NCI-H345 (cell line): ENCODE measurements around the gene CCDC177.
A peak's percentile ranks its signal among the peaks of the same experiment; 100 is the strongest.

ENCODE experiments used
- DNase-seq: peaks from one replicate; lab custom pipeline; 2025; lab: John Stamatoyannopoulos, UW

The CCDC177 gene

DNA sequence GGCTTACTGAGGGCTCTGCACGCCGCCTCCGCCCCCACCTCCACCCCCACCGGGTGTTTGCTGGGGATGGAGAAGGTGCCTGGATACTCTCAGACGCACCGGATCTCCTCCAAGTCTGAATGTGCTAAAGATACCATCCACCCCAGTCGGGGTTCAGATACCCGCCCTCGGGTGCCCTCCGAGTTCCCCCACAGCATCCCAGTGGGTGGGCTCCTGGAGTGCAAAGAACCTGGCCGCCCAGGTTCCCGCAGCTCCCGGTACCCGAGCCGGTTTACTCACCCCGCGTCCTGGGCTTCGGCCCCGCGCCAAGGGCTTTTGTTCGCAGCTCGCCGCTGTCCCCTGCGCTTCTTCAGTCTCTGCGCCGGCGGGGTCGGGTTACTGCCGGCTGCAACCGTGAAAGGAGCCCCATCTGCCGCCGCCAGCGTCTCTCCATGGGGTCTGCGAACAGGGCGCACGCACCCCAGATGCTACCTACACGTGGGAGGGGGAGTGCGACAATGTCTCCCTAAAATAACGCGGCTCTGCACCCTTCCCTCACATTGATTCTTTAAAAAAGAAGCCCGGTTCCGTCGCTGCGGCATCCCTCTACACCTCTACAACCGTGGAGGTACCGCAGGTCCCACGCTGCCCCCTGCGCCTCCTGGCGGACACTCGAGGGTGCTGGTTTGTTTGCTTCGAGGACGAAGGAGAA is at the start of gene CCDC177:
Gene CCDC177 (minus strand): TSS at position 609 of the 691 bp plus-strand sequence. CDS start 1,249 bp downstream, outside the sequence.
- peak; percentile 85 for DNase-seq

DNA sequence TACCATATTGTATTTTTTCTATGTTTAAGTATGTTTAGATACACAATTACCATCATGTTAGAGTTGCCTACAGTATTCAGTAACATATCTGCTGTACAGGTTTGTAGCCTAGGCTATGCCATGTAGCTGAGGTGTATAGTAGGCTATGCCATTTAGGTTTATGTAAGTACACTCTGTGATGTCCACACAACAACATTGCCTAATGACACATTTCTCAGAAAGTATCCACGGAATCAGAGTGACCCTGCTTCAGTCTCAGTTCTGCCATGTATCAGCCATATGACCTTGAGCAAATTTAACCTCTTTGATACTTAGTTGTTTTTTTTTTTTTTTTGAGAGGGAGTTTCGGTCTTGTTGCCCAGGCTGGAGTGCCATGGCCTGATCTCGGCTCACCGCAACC is 49.5 kb upstream of the CCDC177 start:
- no peak for DNase-seq

DNA sequence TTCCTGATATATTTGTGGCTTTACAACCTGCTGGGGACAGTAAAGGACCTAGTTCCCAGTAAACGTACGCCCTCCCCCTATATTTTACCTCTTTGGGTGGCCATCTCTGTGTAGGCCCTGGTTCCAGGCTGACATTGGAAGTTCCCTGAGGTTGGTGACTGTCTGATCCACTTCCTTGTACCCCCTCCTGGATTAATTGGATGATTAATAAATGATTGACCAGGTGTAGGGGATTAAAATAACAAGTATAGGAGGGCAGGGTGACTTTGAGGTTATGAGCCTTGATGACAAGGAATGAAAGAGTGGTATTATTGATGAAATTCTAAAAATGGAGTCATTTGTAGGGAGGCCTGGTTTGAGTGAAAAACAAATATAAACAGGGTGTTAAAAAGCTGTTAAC is 46.3 kb upstream of the CCDC177 start:
- DNase-seq, result no peak

DNA sequence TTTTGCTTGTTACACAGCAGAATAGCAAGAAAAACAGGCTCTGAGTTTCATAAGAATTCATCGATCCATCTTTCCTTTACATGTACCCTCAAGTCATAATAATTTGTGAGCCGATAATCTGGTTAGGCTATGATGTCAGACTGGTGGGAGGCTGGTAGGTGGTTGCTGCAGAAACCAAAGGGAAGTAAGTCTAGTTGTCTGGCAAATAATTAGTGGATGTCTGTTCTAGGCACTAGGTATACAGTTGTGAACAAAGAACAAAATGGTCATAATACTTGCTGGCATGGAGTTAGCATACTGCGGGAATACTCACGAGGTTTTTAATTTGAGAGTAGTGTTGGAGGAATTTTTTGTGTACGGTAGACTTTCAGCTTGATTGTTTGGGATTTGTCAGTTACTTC is 45.5 kb upstream of the CCDC177 start:
- no peak for DNase-seq

DNA sequence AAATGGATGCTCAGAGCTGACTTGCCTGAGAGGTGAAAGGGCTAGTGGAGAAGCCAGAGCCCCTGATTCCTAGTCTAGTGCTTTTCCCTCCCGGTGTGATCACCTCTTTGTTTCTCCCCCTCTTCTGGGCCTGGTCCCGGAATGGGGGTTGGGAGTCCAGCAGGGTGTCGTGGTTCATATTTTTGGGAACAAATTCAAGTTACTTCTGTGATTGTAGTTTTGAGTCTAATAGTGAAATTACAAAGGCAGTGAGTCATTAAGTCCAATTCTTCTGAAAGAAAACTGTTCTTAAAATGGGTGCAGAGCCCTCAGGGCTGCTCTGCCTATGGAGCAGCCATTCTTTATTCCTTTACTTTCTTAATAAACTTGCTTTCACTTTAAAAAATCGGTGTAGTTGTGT is 44.3 kb upstream of the CCDC177 start:
- DNase-seq, result no peak

DNA sequence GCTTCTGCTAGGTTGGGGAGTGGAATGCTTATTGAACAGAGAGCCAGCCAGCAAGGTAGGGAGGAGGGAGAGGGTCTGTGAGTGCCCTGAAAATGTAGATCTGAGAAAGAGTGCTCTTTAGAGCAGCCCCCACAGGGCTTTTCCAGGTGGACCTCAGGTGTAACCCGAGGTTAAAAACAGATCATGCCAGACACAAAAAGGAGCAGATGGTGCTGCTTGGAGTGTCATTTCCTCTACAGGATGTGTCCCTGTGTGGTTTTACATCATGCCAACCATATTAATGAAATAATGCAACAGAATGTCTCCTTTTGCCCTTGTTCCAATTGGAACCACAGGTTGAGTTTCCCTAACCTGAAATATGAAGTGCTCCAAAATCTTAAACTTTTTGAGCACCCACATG is 43.1 kb upstream of the CCDC177 start:
- no peak for DNase-seq

DNA sequence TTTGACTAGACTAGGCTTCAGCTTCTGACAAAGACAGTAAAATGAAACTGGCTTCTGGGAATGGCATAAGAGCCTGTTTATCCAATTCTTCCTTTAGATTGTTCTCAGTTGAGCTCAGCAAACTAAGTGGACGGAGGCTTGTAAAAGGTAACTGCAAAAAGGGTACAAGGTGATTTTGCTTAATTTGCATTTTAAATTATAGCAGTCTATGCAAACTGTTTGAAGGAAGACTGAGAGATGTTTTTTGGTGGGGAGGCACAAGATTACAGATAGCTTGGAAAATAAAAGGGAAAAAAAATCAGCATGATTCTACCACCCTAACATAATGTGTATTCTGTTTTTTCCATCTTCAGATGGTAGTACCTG is 41.7 kb upstream of the CCDC177 start:
- DNase-seq, result no peak

DNA sequence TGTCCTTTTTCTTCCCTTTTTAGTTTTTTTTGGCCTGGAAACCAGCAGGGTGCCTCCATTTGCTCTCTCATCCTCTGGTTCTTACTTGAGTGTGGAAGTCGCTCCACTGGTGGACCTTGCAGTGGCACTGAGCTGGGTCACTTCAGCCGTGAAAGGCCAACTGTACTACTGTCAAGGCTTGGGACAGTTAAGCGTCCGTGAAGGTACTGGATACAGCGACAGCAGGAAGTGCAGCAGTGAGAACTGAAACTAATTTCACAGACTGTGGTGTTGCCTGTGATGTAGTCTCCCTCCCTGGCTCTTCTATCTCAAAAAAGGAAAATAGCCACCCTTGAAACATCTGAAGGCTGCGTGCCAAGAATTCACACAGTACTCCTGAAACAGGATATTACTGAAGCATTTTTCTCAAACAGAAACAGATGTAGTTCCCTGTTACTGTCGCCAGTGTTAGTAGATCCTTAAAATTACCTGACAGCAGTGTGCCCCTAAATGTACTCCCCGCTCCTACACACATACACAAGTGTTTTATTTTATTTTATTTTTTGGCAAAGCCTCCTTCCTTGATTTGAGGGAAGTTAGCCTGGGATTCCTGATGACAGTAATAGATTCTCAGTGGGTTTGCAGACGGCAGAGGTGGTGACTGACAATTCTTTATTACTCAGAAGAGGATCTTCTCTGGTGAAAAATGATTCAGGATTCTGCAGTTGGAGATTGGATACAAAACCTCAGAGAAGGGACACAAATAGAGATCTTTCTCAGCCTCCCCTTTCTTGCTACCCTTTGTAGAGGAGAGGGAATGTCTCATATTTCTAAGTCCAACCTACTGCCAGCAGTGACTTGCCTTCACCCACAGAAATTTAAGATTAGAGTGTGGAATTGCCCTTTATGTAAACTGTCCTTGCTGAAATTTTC is 41.1 kb upstream of the CCDC177 start:
- DNase-seq, result no peak

DNA sequence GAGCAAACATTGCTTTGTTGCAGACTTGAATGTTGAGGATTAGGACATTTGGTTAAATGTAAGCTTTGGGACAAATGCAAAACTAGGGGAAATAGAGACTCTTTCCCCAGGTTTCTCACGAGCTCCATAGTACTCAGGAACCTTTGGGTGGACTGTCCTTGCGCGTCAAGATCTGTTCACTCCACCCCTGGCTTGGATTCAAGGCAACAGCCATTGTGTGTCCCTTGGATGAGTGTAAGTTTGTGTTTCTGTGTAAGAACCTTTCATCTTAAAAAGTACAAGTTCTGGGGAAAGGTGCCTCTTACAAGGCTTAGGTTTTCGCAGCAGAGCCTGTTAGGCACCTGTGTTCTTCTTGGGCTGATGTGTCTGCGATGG is 40.4 kb upstream of the CCDC177 start:
- no peak for DNase-seq

DNA sequence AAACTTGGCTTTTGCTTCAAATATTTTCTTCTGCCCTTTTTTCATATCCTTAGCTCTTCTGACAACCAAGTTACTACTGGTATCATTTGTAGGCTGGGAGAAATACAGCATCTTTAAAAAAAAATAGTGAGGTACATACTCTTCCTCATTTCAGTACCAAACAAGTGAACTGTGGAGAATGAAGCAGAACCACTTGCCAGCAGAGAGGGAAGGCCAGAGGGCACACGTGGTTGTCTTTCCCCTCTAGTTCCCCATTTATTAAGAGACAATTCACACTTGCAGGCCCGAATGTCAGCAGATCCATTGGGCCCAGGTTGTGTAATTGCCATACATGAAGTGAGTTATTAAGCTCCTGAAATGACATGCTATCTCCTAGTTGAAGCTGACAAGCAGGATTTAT is 39.9 kb upstream of the CCDC177 start:
- DNase-seq, result no peak

DNA sequence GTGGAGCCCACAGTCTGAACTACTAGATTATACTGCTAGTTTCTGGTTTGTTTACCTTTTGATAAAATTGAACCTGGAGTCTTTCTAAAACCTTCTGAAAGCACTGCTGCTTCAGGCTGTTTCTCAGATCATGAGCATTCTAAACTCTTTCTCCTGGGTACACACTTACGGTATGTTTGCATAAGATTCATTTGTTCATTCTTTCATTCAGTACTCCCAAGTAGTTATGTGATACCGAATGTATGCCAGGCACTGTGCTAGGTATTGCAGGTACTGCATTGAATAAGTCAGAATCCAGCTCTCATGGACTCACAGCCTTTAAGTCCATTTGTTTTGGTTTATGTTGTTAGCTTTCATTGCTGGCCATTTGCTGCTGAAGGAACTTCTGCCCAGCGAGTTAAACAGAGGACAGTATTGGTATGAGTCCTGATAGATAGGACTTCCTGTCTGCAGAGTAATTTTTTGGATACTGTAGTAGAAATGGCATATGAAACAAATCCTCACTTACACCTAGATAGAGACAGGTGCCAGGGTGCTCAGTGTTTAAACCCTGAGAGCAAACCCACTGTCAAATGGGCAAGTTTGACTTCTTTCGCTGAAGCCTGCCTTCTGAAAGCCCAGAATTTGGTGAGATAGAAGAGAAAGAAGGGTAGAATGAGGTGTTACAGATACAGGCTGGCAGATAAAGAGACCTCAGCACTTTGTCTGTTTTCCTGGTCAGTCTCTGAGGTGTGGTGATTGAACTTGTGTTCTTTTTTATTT is 38.8 kb upstream of the CCDC177 start:
- no peak for DNase-seq

DNA sequence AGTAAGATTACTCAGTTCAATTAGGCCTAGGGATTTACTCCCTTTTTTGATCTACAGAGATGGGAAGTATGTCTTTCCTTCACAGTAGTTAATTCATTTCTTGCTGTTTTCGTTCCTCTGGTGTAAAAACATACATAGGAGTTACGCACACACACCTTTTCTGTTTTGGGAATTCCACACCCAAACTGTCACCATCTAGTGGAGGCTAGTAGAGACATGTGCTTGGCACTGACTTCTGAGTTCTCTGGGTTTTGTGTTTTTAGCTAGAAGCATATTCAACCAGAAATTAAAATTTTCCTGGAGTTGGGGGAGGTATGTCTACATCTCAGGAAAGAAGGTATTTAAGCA is 38.1 kb upstream of the CCDC177 start:
- DNase-seq, result no peak

DNA sequence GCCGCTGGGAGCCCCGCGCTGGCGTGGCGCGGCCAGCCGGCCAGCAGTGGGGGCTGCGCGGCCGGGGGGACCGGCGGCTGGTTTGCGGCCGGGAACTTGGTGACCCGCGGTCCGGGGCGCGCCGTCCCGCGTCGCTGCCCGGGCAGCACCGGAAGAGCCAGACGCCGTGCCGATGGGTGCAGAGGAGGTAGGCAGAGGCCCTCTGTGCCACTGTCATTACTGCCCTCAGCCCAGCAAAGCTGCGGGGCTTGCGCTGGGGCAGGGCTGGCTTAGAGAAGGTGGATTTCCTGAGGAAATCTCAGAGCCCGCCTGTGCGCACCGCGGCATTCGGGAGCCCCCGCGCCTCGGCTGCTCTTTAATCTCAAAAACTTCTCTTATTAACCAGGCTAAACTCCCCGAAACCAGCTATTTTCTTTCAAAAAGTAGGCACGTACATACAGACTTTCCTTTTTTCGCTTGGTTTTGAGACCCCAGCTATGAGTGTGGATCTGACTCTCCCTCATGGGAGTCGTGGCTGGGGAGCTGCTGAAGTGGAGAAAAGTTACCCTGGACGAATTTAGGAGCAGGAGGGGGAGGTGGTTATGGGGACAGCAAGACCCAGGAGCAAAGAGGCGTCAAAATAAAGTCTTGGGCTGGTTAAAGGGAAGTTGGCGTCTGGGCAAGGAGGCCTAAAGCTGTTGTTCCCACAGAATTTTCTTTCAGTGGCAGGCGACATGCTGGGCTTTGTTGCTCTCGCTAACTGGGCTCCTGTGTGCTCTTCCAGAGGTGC is 37.5 kb upstream of the CCDC177 start:
- peak; percentile 31 for DNase-seq

DNA sequence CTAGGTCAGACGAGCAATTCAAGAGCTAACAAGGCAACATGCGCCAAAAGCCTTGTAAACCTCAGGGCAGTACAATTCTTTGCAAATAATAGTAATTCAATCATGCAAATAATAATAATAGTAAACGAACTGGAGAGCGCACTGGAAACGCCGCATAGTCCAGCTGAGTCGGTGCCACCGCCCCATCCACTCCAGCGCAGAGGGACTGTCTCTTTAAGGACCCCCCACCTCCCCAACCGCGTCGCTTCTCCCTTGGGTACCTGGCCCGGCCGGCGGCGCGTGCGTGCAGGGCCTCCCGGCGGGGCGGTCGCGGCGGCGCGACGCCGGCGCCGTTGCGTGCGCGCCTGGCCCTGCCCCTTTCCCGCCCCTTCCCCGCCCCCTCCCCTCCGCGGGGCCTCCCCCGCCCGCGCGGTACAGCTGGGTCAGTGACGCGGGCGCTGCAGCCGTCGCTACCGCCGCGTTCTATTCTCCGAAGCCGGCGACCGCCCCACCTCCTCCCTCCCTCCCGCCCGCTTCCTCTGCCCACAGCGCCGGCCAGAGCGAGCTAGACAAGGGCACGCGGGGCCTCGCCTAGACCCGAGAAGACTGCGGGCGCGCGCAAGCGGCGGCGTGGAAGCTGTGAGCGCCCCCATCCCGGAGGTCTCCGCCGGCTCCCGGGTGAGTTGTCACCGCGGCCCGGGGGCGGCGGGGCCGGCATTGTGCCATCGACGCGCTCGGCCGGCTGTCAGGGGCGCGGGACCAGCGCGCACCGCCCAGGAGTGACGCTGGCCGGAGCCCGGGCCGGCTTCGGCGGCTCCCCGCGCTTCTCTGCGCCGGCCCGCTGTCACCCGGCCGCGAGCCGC is 36.7 kb upstream of the CCDC177 start, which contains the start of gene SUSD6:
Gene SUSD6 (plus strand): TSS at position 425 of the 842 bp plus-strand sequence. CDS start 46,997 bp downstream, outside the sequence.
- peak; percentile 94 for DNase-seq

DNA sequence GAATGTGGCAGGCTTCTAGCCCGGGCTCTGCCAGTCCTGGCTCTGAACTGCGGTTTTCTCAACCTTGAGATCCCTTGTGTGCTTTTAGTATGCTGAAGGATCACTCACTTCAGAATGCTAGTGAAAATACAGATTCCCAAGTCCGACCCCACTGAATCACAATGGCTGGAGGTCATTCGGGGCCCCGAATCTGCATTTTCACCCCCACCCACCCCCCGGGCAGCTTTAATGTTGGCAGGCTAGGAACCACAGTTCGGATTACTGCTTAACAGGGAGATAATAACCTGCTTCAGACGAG is 36.2 kb upstream of the CCDC177 start:
- DNase-seq, result no peak

DNA sequence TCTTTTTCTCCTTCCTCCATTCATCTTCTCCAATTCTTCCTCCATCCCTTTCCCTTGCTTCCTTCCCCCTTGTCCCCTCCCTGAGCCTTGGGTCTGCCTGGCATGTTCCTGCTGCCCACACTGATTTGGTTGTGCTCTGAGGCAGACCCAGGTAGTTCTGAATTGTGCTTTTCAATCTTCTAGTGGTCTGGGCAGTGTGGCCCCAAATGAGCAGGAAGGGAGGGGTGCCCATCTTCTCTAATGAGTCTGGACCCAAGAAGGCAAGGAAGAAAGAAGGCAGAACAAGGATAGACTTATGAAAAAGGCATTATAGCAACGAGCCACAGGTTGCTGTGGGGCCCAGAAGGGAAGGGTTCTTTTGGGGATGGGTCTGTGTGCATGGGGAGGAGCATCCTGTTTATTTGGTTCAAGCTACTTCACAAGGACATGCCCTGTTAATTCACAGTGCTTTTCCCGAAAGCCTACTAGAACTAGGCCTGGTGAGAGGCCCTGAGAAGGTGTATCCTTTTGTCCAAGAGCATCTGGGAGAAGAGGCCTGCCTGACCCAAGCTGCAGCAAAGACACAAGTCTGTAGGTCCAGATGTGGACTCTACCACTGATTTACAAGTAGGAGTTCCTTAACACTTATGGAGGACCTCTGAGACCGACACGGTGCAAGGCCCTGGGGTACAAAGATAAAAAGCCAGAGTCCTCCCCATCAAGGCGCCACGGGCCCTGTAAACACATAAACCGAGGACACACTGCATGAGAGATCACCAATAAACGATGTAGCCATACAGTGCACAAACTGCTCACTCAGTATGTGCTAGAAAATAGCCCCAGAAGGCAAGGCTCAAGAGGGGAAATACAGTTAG is 35.6 kb upstream of the CCDC177 start:
- DNase-seq, result no peak

DNA sequence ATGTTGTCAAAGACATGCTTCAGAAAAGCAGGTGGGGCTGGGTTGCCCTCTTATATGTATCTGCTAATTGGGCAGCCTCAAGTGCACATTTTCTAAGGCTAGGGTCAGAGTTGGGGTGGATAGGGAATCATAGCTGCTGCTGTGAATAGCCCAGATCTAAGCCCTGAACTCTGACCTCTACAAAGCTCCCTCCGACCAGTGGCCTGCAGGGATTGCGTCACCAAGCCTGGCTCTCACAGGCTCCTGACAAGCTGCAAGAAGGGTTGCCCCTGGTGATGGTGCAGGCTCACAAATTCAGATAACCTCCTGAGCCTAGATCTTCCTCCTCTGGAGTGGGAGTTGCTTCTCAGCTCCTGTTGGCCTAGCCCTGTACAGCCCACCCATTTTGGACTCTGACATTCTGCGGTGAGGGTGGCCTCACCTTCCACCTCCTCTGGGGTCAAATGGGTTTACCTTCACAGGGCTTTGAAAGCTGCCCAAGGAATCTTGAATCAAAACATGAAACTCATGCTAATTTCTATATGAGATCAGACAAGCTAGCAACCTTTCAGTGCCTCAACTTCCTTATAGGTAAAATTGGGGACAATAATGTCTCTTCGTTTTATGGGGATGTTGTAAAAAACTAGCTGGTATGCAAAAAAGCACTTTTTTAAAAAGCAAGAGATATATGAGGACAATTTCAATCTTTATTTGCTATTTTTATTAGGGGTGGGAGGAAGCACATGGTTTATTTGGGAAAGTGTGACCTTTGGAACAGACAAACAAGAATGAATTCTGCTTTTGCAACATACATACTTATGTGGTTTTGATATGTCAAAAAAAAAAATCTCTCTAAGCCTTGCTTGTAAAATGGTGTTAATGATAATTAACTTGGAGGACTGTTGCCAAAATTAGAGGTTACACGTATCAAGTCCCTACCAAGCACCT is 31.9 kb upstream of the CCDC177 start:
- no peak for DNase-seq

DNA sequence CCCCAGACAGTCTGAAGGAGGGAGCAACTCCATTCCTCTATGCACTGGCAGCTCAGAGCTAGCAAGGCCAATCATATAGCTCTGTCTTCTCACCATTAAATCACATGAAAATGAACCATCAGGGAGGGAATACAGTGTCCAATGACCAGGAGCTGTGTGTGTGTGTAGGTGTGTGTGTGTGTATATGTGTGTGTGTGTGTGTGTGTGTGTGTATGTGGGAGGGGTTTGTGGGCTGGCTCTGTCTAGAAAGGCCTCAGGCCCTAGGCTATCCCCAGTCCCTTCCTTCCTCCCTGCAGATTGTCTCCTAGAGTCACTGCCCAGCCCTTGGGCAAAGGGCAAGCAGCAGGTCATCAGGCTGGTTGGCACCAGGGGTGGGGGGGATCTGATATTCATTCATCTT is 31.1 kb upstream of the CCDC177 start:
- DNase-seq, result no peak

DNA sequence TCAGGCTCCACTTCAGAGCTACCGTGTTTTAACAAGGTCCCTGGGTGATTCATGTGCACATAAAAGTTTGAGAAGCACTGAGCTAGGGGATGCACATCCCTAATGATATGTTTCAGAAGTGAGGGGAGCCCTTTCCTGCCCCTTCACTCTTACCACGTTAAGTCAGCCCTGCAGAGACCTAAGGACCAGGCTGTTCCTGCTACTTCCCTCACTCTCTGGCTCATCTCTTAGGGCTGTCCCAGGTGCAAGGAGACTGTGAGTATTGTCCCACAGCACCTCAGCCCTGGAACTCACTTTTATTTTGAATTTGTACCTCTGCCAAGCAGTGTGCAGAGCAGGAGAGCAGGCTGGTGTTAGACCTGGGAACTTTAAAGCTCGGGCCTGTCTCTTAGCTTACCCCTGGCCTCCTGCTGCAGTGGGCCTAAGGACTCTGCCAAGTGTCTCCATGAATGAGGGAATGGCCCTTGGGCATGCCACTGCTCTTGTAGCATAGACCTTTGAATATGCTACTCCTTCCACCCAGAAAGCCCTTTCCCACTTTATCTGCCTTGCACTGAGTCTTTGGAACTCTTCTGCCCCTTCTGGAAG is 25.7 kb upstream of the CCDC177 start:
- DNase-seq, result no peak
